HEK293T (cell line): ENCODE data around the gene PLEKHA6.
A peak's percentile ranks its signal among the peaks of the same experiment; 100 is the strongest.

ENCODE experiments used
- CTCF ChIA-PET: fragments of 350-600 bp; formaldehyde crosslinking; extraction: SDS; loops from one replicate; lab custom pipeline; 2021; ENCODE audit warnings: antibody characterized with exemption, inconsistent platforms; lab: Yijun Ruan, JAX
- POLR2A ChIA-PET: fragments of 350-600 bp; formaldehyde crosslinking; extraction: SDS; loops from one replicate; lab custom pipeline; 2020; ENCODE audit warnings: antibody characterized with exemption, inconsistent platforms; lab: Yijun Ruan, JAX
- DNase-seq: peaks from one replicate; pipeline ENCODE4 v3.0.0; 2012; ENCODE audit warnings: mixed read lengths; ENCODE audit errors: extremely low spot score
- ARNT ChIP-seq: fragments of 450-650 bp; IDR thresholded peaks from 2 replicates; pipeline ENCODE4 v1.6.1; 2017; ENCODE audit warnings: mild to moderate bottlenecking
- BHLHE40 ChIP-seq: fragments of 450-650 bp; IDR thresholded peaks from 2 replicates; pipeline ENCODE4 v1.6.1; 2016; ENCODE audit warnings: mild to moderate bottlenecking, moderate library complexity, borderline replicate concordance
- CTBP1 ChIP-seq: fragments of 450-650 bp; IDR thresholded peaks from 2 replicates; pipeline ENCODE4 v1.6.1; 2016; ENCODE audit warnings: borderline replicate concordance
- ELF4 ChIP-seq: fragments of 450-650 bp; IDR thresholded peaks from 2 replicates; pipeline ENCODE4 v1.6.1; 2017; ENCODE audit warnings: antibody characterized with exemption
- FOXA1 ChIP-seq: fragments of 450-650 bp; IDR thresholded peaks from 2 replicates; pipeline ENCODE4 v1.6.1; 2016; ENCODE audit warnings: mild to moderate bottlenecking
- FOXK2 ChIP-seq: fragments of 450-650 bp; IDR thresholded peaks from 2 replicates; pipeline ENCODE4 v1.6.1; 2016; ENCODE audit warnings: mild to moderate bottlenecking
- FOXM1 ChIP-seq: fragments of 450-650 bp; IDR thresholded peaks from 2 replicates; pipeline ENCODE4 v1.6.1; 2017; ENCODE audit warnings: mild to moderate bottlenecking, borderline replicate concordance
- HDGF ChIP-seq: fragments of 450-650 bp; IDR thresholded peaks from 2 replicates; pipeline ENCODE4 v1.6.1; 2017; ENCODE audit warnings: antibody characterized with exemption, borderline replicate concordance
- L3MBTL2 ChIP-seq: fragments of 450-650 bp; conservative IDR thresholded peaks from 2 replicates; pipeline ENCODE4 v1.6.1; 2016; ENCODE audit warnings: mild to moderate bottlenecking
- LEF1 ChIP-seq: fragments of 450-650 bp; IDR thresholded peaks from 2 replicates; pipeline ENCODE4 v1.6.1; 2017; ENCODE audit warnings: mild to moderate bottlenecking, borderline replicate concordance
- NFRKB ChIP-seq: fragments of 450-650 bp; IDR thresholded peaks from 2 replicates; pipeline ENCODE4 v1.6.1; 2016; ENCODE audit warnings: mild to moderate bottlenecking, moderate library complexity
- PKNOX1 ChIP-seq: fragments of 450-650 bp; IDR thresholded peaks from 2 replicates; pipeline ENCODE4 v1.6.1; 2016
- SP1 ChIP-seq: fragments of 450-650 bp; IDR thresholded peaks from 2 replicates; pipeline ENCODE4 v1.6.1; 2017
- SUZ12 ChIP-seq: fragments of 450-650 bp; IDR thresholded peaks from 2 replicates; pipeline ENCODE4 v1.6.1; 2016; ENCODE audit warnings: mild to moderate bottlenecking
- TARDBP ChIP-seq: fragments of 450-650 bp; IDR thresholded peaks from 2 replicates; pipeline ENCODE4 v1.6.1; 2016
- ZNF384 ChIP-seq: fragments of 450-650 bp; IDR thresholded peaks from 2 replicates; pipeline ENCODE4 v1.6.1; 2016

The PLEKHA6 gene

GRCh38 chr1:204207136-204207616 is 152.6 kb downstream of the PLEKHA6 start:
- DNase-seq: peak; percentile 91
- ChIA-PET POLR2A (interaction anchor here (1.2 kb wide), 1 partner anchor 9 kb away, joined by 3 read pairs; no protein-coding TSS in a partner anchor), CTCF (interaction anchor here (0.5 to 2.3 kb wide), 20 partner anchors 9 to 286 kb away, joined by 3 to 19 read pairs (median 4); partner anchors contain the start of genes KISS1 and REN)
- no peak for TF ChIP-seq L3MBTL2
- TF ChIP-seq SUZ12: no peak
- TF ChIP-seq PKNOX1: peak; percentile 82
- no peak for TF ChIP-seq ELF4
- no peak for TF ChIP-seq LEF1

- DNase-seq: no peak
- TF ChIP-seq CTBP1: no peak
- no peak for TF ChIP-seq FOXK2
- no peak for TF ChIP-seq SUZ12
- no peak for TF ChIP-seq TARDBP
- TF ChIP-seq FOXA1: no peak
- no peak for TF ChIP-seq L3MBTL2
- TF ChIP-seq ELF4: no peak
- TF ChIP-seq ARNT: no peak
- no peak for TF ChIP-seq PKNOX1
- no peak for TF ChIP-seq NFRKB
- ChIA-PET CTCF (interaction anchor here (0.5 to 2.3 kb wide), 8 partner anchors 8 to 63 kb away, joined by 3 to 18 read pairs (median 4); partner anchors contain the start of gene GOLT1A), POLR2A (no interaction called here)
Observed at GRCh38 chr1:204206121-204206520, 153.6 kb downstream of the PLEKHA6 start.

GRCh38 chr1:204205486-204205885 is 154.2 kb downstream of the PLEKHA6 start:
- CTCF ChIA-PET: interaction anchor here (0.5 to 2.3 kb wide), 5 partner anchors 9 to 137 kb away, joined by 3 to 18 read pairs (median 4); partner anchors contain the start of gene GOLT1A
- POLR2A ChIA-PET: no interaction called here
- no peak for DNase-seq
- TF ChIP-seq BHLHE40 (no peak), LEF1 (no peak), FOXK2 (no peak), SUZ12 (no peak), FOXA1 (no peak)

GRCh38 chr1:204204944-204205343 is 154.8 kb downstream of the PLEKHA6 start:
- no peak for DNase-seq
- CTCF ChIA-PET: interaction anchor here (0.6 to 1.2 kb wide), 3 partner anchors 9 to 354 kb away, joined by 3 to 4 read pairs (median 4); partner anchors contain the start of gene GOLT1A
- POLR2A ChIA-PET: no interaction called here
- TF ChIP-seq NFRKB (no peak), FOXA1 (no peak), HDGF (no peak), TARDBP (no peak), L3MBTL2 (no peak), SP1 (no peak), FOXK2 (no peak), ARNT (no peak), PKNOX1 (no peak), FOXM1 (no peak), ELF4 (no peak), SUZ12 (no peak), ZNF384 (no peak), CTBP1 (no peak), BHLHE40 (no peak), LEF1 (no peak)

GRCh38 chr1:204203206-204203767 is 156.4 kb downstream of the PLEKHA6 start:
- CTCF ChIA-PET: interaction anchor here (1.0 kb wide), 1 partner anchor 41 kb away, joined by 3 read pairs; no protein-coding TSS in a partner anchor
- POLR2A ChIA-PET: no interaction called here
- no peak for DNase-seq
- TF ChIP-seq LEF1: no peak
- TF ChIP-seq ELF4: no peak
- no peak for TF ChIP-seq BHLHE40

GRCh38 chr1:204202481-204202880 is 157.2 kb downstream of the PLEKHA6 start:
- CTCF ChIA-PET: no interaction called here
- no peak for TF ChIP-seq LEF1
- no peak for TF ChIP-seq L3MBTL2
- no peak for TF ChIP-seq ZNF384
- no peak for TF ChIP-seq FOXK2
- no peak for TF ChIP-seq SUZ12
- TF ChIP-seq SP1: no peak
- no peak for TF ChIP-seq HDGF
- no peak for TF ChIP-seq ELF4
- TF ChIP-seq CTBP1: no peak
- TF ChIP-seq NFRKB: no peak
- TF ChIP-seq ARNT: no peak
- TF ChIP-seq FOXA1: no peak
- no peak for TF ChIP-seq BHLHE40
- POLR2A ChIA-PET: no interaction called here
- no peak for DNase-seq
